H1 (cell line): ENCODE results near the gene ST3GAL2. TPM values are rescaled to one million over a fixed set of nuclear protein-coding genes. Genes with fewer than 3 reads are reported as not detected.

ENCODE experiments used
- BCL11A ChIP-seq, 2 experiments: IDR thresholded peaks; one replicate each; pipeline ENCODE4 v1.6.1; 2011; ENCODE audit warnings: low read depth in 2 of 2, low read length in 2 of 2, mild to moderate bottlenecking in 2 of 2
- JUN ChIP-seq: IDR thresholded peaks from 2 replicates; pipeline ENCODE4 v1.6.1; 2011; ENCODE audit warnings: low read depth, mild to moderate bottlenecking, improper control_type of control experiment, low read length
- MAFK ChIP-seq: IDR thresholded peaks from 2 replicates; pipeline ENCODE4 v1.6.1; 2012; ENCODE audit warnings: low read depth, mild to moderate bottlenecking, improper control_type of control experiment, low read length
- SP2 ChIP-seq: IDR thresholded peaks from 2 replicates; pipeline ENCODE4 v1.6.1; 2012; ENCODE audit warnings: mild to moderate bottlenecking, low read length, inconsistent platforms
- TCF12 ChIP-seq: IDR thresholded peaks from 2 replicates; pipeline ENCODE4 v1.6.1; 2011; ENCODE audit warnings: low read depth, mild to moderate bottlenecking, low read length
- polyA plus RNA-seq, 7 experiments: library from polyadenylated mRNA; depleted of rRNA in 3 of 7; stranded (reverse) in 5 of 7; unstranded in 2 of 7; fragments of >200 nt in 5 of 7; fragments of 200-250 nt in 2 of 7; gene quantifications; 1 replicate in 5 of 7; 2 replicates in 1 of 7; 4 replicates in 1 of 7; pipeline versions ENCODE4 v1.2.1 to v1.2.3, GENCODE V29; 2011 to 2013; ENCODE audit warnings: missing spikeins in 2 of 7, mixed read lengths in 2 of 7
- total RNA-seq: library from RNA; stranded (reverse); fragmentation: NEBNext Ultra II Directional; extraction: Animal tissue kit (Norgen Biotek cat#: 25700); gene quantifications from 2 replicates; pipeline ENCODE4 v1.2.1, GENCODE V29; 2021
- TF ChIP-seq, protein P1 (sequence below): fragments of 300-600 bp; sonication (generic); IDR thresholded peaks from 2 replicates; pipeline ENCODE4 v1.7.1; 2012; ENCODE audit warnings: low read length, moderate library complexity, mild to moderate bottlenecking, inconsistent platforms; ENCODE audit not compliant: insufficient replicate concordance

Gene ST3GAL2
- total and polyA plus RNA-seq, 2 of the 8 experiments (the other 6 are each of a cell fraction or from before 2014, with no cell fraction given): 14.4 to 39.7 TPM

DNA sequence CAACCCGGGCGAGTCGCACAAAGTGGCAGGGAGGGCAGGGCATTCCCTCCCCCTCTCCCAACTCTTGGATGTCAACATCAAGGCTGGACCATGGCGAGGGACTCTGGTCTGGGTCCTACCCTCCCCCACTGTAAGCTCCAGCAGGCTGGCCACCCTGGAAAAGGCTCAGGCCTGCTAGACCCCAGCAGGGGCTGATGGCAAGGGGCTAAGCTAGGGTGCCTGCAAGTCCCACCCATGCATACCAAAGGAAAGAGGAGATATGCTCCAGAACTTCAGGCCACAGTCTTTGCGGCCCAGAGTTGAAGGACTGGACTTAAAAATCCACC is 19.9 kb downstream of the ST3GAL2 start (continued):
- TF ChIP-seq, protein P1, sequence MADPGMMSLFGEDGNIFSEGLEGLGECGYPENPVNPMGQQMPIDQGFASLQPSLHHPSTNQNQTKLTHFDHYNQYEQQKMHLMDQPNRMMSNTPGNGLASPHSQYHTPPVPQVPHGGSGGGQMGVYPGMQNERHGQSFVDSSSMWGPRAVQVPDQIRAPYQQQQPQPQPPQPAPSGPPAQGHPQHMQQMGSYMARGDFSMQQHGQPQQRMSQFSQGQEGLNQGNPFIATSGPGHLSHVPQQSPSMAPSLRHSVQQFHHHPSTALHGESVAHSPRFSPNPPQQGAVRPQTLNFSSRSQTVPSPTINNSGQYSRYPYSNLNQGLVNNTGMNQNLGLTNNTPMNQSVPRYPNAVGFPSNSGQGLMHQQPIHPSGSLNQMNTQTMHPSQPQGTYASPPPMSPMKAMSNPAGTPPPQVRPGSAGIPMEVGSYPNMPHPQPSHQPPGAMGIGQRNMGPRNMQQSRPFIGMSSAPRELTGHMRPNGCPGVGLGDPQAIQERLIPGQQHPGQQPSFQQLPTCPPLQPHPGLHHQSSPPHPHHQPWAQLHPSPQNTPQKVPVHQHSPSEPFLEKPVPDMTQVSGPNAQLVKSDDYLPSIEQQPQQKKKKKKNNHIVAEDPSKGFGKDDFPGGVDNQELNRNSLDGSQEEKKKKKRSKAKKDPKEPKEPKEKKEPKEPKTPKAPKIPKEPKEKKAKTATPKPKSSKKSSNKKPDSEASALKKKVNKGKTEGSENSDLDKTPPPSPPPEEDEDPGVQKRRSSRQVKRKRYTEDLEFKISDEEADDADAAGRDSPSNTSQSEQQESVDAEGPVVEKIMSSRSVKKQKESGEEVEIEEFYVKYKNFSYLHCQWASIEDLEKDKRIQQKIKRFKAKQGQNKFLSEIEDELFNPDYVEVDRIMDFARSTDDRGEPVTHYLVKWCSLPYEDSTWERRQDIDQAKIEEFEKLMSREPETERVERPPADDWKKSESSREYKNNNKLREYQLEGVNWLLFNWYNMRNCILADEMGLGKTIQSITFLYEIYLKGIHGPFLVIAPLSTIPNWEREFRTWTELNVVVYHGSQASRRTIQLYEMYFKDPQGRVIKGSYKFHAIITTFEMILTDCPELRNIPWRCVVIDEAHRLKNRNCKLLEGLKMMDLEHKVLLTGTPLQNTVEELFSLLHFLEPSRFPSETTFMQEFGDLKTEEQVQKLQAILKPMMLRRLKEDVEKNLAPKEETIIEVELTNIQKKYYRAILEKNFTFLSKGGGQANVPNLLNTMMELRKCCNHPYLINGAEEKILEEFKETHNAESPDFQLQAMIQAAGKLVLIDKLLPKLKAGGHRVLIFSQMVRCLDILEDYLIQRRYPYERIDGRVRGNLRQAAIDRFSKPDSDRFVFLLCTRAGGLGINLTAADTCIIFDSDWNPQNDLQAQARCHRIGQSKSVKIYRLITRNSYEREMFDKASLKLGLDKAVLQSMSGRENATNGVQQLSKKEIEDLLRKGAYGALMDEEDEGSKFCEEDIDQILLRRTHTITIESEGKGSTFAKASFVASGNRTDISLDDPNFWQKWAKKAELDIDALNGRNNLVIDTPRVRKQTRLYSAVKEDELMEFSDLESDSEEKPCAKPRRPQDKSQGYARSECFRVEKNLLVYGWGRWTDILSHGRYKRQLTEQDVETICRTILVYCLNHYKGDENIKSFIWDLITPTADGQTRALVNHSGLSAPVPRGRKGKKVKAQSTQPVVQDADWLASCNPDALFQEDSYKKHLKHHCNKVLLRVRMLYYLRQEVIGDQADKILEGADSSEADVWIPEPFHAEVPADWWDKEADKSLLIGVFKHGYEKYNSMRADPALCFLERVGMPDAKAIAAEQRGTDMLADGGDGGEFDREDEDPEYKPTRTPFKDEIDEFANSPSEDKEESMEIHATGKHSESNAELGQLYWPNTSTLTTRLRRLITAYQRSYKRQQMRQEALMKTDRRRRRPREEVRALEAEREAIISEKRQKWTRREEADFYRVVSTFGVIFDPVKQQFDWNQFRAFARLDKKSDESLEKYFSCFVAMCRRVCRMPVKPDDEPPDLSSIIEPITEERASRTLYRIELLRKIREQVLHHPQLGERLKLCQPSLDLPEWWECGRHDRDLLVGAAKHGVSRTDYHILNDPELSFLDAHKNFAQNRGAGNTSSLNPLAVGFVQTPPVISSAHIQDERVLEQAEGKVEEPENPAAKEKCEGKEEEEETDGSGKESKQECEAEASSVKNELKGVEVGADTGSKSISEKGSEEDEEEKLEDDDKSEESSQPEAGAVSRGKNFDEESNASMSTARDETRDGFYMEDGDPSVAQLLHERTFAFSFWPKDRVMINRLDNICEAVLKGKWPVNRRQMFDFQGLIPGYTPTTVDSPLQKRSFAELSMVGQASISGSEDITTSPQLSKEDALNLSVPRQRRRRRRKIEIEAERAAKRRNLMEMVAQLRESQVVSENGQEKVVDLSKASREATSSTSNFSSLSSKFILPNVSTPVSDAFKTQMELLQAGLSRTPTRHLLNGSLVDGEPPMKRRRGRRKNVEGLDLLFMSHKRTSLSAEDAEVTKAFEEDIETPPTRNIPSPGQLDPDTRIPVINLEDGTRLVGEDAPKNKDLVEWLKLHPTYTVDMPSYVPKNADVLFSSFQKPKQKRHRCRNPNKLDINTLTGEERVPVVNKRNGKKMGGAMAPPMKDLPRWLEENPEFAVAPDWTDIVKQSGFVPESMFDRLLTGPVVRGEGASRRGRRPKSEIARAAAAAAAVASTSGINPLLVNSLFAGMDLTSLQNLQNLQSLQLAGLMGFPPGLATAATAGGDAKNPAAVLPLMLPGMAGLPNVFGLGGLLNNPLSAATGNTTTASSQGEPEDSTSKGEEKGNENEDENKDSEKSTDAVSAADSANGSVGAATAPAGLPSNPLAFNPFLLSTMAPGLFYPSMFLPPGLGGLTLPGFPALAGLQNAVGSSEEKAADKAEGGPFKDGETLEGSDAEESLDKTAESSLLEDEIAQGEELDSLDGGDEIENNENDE: no peak
- no peak for TF ChIP-seq SP2
- TF ChIP-seq MAFK: no peak
- TF ChIP-seq BCL11A (IDR thresholded peaks at IDR 0.05; ENCODE audit: low read depth in 2 of 2, low read length in 2 of 2): no peak
- TF ChIP-seq TCF12: no peak
- TF ChIP-seq JUN: no peak
